CD4-positive, alpha-beta T cell treated with Interferon gamma for 1 hour (primary cell): Measurements from ENCODE around the gene SART1.

ENCODE experiments used
- DNase-seq: peaks from one replicate; pipeline ENCODE4 v3.0.0-alpha.2; 2020

The SART1 gene

DNA sequence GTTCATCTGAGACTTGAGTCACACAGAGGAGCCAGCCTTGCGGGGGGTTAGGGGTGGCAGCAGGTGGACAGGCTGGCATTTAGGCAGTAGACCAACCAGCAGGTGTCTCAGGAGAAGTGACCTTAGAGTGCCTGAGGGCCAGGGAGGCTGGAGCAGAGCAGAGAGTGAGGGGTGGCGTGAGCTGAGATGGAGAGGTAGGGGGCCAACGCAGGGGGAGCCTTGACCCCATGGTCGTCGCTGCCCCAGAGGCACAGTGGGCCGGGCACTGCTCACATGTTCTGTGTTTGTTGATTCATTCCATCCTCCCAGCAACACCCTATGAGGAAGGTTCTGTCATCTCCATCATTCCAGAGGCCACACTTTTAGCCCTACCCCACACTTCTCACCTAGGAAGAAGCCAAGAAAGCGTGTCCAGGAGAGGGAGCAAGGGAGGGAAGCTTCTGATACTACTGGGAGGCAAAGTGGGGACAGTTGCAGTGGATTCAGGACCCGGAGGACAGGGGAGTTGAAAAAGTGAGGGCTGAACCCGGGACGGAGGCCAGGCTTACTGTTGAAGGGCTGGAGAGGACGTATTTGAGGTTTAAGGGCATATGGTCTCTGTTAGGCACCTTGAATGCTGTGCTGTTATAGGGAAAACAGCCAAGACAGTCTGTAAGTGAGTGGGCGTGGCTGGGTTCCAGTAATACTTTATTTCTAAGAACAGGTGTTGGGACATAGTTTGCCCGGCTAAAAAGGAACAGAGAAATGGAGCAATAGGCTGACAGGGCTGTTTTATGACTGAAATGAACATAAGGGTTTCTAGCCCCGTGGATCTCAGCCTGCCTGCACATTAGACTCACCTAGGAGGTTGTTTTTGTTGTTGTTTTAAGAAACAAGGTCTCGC lies 7.3 kb downstream of the SART1 start:
- DNase-seq = no peak

DNA sequence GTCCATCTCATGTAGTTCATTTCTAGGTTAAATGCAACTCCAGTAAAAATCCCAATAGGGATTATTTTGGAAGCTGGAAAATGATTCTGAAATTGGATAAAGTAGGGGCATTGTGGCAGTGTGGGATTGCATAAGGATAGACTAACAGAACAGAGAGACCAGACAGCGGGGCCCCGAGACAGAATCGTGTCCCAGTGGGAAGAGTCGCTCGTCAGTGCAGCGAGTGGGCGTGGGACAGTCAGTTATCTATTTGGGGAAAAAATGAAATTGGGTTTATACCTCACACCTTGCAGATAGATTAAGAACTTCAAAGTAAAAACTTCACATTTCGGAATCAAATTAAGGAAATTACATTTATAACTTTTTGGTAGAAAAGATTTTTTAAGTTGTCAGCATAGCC lies 10.6 kb downstream of the SART1 start:
- DNase-seq = no peak

DNA sequence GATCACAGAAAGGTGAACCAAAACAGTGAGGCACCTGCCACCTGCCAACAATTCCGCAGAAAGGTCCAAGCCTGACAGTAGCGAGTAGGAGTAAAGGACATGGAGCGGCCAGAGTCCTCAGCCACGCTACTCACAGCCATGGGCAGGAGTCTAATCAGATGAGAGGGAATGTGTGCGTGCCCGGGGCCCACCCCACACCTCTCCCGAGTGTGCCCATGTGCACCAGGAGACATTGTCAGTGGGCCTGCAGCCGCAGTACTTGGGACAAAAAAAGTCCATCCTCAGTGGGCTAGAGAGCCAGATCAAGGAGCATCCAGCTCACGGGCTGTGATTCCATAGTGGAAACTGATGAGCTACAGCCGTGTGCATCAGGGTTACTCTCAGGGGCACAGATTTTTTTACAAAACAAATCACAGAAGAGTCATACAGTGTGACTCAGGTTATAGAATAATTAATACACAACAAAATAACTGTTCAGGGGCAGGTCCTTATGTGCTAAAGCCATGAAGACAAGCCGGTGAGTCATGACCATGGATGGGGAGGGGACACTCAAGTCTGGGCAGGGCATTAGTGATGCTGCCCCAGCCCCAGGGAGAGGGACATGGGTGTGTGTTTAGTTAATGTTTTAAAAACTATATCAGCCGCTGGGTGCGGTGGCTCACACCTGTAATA lies 12.0 kb downstream of the SART1 start:
- DNase-seq = no peak

DNA sequence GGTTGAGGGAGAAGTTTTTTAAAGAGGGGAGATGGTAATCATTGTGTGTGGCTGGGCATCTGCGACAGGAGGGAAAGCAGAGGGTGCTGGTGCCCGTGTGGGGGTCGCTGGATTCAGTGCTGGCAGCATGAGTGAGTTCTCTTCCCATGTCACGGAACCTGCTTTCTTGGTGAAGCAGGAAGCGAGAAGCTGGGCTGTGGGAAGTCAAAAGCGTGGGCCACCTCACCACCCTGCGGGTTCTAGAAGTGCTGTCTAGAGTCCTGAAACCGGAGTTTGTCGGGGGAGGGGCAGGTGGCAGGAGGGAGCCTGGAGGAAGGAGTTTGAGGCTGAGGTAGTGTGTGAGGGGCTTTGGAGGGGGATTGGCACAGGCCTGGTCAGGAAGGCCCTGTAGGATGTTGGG lies 14.2 kb downstream of the SART1 start:
- DNase-seq = no peak

DNA sequence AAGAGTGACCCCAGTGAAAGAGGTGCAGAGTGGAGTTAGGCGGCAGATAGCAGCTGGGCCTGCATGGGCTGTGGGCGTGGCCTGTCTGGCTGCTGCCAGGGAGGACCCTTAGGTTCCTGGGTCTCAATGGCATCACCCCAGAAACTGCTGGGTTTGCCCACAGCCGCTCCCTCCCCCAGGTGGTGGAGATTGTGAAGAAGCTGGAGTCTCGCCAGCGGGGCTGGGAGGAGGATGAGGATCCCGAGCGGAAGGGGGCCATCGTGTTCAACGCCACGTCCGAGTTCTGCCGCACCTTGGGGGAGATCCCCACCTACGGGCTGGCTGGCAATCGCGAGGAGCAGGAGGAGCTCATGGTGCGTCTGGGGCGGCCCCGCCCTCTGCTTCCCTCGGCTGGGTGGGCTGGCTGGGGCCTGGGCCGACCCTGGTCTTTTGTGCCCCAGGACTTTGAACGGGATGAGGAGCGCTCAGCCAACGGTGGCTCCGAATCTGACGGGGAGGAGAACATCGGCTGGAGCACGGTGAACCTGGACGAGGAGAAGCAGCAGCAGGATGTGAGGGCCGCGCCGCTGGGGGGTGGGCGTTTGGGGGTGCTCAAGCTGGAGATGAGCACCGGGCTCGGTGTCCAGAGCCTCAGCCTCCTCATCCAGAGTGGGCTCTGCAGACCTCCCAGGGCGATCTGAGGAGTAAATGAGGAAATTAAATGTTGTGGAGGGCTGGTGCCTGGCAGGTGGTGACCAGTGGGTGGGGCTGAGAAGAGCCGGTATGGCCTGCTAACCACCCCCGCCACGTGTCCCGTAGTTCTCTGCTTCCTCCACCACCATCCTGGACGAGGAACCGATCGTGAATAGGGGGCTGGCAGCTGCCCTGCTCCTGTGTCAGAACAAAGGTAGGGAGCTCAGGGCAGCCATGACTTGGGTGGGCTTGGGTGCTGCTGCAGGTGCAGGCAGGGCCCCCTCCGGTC lies 15.0 kb downstream of the SART1 start:
- no peak for DNase-seq

DNA sequence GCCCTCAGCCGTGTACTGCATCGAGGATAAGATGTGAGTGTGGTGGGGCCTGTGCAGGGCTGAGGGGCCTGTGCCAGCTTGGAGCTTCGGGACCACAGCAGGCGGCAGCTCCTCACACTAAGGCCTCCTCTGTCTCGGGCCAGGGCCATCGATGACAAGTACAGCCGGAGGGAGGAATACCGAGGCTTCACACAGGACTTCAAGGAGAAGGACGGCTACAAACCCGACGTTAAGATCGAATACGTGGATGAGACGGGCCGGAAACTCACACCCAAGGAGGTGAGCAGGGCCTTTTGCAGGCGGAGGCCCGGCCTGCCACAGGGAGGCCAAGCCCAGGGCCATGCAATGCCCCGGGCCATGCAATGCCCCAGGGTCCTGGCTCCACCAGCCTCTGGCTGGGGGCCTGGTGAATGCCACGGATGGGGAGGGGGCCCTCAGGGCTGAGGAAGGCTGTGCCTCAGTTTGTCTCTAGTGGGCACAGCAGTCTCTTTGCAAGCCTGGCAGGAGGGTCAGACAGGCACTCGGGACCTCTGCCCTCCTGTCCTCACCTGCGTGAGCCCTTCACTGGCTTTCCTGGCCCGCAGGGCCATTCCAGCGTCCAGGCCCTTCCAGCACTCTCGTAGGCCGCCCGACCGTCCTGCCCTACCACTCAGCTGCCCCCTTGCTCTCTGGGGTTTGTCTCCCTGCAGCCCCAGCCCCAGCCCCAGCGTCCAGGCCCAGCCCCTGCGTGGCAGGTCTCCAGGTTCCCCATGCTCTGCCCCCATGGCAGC lies 16.3 kb downstream of the SART1 start:
- no peak for DNase-seq

DNA sequence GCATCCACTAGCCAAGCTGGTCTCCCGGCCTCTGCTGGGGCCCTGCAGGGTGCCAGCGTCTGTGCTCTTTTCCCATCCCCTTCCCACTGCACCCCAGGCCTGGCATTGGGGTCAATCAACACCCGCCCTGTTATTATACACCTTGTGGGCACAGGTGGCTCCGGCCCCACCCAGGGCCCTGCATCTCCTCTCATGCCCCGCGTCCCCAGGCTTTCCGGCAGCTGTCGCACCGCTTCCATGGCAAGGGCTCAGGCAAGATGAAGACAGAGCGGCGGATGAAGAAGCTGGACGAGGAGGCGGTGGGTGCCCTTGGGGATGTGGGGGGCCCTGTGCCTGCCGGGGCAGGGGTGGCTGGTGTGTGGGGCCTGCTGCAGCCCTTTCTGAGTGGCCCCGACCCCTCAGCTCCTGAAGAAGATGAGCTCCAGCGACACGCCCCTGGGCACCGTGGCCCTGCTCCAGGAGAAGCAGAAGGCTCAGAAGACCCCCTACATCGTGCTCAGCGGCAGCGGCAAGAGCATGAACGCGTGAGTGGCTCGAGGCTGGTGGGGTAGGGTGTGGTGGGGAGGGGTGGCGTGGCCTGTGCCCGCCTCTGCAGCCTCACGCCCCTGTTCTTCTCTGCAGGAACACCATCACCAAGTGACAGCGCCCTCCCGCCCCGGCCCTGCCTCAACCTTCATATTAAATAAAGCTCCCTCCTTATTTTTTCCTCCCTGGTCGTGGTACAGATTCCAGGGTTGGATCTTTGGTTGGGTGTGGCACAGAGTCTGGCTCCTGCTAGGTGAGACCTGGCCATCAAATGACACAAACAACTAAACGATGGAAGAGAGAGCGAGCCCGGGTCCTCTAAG lies 17.1 kb downstream of the SART1 start:
- no peak for DNase-seq

DNA sequence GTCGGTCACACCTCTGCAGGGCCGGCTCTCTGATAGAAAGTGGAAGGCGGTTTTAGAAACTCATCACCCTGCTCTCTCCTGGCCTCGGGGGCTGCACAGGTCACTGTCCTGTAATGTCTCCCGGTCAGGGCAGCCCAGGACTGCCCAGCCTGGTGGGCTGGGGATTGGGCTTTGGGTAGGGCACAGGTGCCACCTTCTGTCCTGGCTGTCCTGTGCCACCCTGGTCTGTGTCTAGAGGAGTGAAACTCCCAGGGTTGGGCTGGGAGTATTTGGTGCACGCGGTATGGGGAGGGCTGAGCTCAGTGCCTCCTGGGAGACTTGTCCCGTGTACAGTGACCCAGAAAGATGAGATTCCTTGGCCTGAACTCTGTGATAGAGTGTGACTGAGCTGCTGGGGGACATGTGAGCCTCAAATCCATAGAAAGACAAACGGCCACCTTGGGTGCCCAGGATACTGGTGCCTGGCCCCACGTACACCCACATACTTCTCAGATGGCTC lies 17.8 kb downstream of the SART1 start:
- no peak for DNase-seq

DNA sequence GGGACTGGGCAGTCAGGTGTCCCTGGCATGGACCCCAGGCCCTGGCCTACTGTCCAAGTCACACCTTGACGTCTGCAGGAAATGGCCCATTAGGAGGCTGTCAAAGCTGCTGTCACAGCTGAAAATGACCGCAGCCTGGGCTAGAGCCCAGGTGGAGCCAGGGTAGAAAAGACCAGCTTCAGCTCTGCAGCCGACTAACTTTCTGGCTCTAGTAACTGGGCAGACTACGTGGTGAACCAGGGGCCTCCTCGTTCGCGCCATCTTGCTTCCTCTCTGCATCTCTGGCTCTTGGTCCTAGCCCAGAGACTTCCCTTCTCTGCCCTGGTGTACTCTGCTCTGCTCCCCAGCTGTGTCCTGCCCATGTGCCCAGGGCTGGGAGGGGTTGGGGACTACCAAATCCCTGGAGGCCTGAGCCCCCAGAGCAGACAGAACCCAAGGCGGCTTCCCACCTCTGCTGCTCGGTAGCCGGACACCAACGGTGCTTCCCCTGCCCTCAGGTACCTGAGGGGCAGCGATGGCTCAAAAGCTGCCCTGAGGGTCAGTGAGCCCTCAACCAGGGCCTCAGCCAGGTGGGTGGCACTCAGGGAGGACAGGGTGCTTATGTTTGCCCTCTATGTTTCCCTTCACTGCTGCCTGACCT lies 19.7 kb downstream of the SART1 start:
- DNase-seq = no peak

DNA sequence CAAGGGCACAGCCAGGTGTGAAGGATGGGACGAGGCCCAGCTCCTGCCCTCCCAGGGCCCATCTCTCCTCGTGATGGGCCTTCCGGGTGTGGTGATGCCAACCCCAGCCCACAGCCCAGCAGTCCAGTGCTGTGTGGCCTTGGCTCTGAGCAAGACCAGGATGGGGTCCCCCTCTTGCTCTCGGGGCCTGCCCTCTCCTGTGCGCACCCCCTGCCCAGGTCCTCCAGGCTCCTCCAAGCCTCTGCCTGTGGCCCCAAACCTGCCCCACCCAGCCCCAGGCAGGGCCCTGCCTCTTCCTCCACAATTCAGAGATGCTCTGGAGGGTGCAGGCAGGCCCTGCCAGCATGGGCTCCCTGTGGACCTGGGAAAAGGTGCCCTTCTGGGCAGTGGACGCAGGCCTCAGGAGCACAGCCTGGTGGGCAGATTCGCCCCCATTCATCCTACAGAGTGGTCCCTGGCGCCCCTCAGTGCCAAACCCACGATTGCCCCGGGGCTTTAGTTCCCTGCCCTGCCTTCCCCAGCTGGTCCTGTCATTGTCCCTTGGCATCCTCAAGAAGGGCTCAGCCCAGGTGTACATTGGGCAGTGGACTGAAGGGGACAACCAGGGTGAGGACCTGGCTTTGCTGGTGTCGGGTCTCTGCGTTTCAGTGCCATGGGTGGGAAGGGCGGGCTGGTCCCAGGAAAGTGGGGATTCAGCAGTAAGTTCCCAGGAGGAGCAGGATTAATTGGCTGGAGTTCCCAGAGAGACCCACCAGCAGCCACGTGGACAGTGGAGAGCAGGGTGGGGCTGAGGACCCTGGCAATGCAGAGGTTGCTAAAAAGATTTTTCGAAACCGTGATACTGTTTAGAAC lies 20.7 kb downstream of the SART1 start:
- DNase-seq = no peak

DNA sequence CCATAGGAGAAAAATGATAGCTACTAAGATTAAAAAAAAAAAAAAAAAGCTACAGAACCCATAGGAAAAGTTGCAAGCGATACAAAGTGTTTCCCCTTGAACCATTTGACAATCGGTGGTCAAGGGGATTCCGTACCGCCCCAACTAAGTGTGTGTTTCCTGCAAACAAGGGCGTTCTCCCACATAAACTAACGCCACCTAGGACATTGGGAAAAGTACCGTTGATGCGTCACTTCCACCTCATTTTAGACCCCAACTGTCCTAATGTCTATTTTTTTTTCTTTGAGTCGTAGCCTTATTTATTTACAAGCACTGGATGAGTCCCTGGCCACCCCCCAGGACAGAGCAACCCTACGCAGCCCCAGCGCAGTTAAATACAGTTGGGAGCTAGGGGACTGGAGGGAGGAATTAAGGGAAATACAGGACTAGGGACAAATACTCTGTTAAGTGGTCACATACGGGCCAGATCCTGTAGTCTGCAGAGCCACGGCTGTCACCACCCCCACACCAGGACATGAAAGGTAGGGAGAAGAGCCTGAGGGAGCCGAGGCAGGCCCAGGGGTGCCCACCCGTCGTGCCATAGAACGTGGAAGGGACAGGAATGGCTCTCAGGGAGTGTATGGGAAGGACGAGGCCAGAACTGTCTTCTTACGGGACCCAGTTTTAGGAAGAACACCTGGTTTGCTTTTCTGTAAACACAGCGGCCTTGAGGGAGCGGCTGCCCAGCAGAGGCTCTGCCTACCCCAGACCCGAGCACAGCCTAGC lies 21.5 kb downstream of the SART1 start:
- no peak for DNase-seq

DNA sequence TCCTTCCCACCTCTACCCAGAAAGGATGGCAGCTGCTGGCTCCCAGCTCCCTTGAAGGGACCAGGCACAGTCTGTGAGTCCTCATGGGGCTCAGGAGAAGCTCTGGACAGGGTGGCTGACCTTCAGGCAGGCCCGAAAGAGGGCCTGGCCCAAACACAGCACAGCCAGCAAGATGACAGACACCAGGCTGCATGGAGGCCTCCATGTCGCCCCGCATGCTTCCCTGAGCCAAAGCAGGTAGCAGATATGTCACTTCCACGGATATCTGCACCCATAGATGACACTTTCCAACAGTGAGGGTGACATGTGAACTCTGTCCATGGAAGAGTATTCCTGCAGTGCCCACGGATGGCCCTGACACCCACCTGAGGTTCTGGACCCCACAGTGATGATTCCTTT lies 22.1 kb downstream of the SART1 start:
- no peak for DNase-seq

DNA sequence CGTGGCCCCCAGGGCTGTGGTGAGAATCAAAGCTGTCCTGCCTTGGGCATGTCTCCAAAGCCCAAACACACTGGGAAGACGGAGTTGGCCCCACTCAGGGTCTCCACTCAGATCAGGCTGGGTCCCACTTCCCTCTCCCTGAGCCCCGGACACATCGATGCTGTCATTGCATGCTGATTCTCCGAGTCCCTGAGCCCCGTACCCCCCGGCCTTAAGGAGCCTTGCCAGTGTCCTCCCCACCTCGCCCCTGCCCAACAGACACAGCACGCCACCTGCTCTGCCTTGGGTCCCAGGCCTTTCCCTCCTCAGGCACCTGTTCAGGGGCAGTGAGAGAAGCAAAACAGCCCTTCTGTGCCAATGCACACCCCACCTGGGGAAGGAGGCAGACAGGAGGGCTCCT lies 25.8 kb downstream of the SART1 start:
- no peak for DNase-seq

DNA sequence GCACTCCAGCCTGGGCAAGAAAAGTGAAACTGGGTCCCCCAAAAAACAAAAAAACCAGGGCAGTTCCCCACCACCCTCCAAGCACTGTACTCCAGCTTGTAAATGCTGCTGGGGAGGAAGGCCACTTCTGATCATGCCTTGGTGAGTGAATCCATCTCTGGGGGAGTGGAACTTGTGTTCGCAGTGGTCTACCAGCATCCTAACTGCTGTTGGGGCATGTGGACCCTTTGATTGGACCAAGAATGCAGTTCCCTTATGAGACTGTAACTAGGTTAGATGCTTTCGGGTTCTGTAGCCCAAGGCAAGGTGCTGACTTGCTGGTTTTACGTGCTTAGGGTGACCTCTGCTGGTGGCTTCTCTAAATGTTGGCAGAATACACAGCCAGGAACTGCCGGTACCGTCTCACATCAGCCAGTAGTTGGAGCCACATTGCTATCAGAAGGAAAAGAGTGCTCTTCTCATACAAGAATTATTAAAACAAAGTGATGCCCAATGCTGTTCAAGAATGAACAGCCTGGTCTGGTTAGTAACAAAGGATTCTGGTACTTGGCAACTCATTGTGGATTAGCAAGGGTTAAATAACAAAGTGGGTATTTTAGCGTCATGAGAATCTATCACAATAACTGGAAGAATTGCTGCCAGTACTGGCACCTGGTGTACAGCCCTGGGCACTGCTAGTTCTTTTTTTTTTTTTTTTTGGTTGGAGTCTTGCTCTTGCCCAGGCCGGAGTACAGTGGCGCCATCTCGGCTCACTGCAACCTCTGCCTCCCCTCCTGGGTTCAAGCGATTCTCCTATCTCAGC lies 27.5 kb downstream of the SART1 start:
- peak; percentile 92 for DNase-seq

DNA sequence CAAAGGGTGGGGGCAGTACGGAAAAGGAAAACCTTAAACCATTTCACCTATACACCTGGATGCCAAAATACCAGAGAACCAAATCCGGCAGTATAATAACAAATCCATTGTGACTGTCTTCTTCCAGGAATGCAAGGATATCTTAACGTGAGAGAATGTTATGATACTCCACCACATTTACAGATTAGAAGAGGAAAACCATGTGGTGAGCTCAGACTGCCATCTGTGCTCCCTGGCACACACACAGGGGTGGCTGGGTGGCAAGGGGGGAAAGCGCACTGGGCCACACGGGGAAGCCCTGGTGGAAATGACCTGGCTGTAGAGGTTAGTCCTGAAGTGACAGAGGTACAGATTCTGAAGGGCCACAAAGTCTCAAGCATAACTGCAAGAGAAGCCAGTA lies 30.5 kb downstream of the SART1 start:
- DNase-seq = no peak

DNA sequence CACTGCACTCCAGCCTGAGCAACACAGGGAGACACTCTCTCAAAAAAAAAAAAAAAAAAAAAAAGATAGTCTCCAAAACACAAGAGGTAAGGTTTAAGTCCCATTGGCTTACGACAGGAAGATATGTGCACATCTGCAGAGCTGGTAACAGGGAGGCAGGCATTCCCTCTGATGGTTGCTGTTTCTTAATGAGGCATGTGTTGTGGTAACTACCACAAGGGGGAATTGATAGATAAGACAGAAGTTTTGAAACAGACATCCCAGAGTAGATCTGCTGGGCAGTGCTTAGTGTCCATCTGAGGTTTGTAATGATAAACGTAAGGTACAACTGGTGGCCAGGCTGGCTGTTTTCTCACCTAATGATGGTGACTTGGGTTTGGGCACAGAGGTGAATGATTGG lies 35.8 kb downstream of the SART1 start:
- DNase-seq = no peak

DNA sequence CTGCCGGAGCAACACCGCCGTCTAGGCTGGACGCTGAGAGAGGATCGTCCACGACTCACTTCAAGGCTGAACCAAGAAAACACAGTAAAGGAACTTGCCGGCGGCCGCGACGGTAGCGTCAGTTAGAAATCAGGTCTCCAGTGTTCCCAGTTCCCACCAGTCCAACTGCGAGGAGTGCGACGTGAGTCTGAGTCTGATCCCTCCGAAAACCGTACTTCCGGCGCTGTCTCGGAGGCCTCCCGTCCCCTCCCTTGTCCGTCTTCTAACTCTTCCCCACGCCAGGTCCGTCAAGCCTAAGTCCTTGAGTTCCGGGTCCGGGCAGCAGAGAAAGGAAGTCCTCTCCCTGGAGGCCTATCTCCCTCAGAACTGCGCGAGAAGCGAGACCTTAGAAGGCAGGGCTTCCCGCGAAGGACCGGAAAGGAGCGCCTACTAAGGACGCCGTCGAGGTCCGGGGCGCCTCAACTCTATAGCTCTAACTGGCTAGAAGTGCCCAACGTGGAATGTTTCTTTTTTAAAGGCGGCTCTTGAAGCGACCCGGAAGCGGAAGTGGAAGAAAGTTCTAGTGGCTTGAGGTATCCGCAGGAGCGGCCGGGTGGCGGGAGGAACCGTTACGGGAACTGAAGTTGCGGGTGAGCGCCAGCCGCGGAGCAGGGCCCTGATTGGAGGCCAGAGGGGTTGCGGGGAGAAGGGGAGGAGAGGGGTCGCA lies 40.6 kb downstream of the SART1 start, which contains the start of the genes BANF1 and EIF1AD:
BANF1 (plus strand) TSS at position 562 of the 706 bp plus-strand sequence. CDS start 748 bp downstream, outside the sequence.
EIF1AD (minus strand) TSS at position 216 of the 706 bp plus-strand sequence. CDS start 1,768 bp downstream, outside the sequence.
- DNase-seq = peak; percentile 91
